Ishikawa (cell line): ENCODE data around the gene MRPL49.

ENCODE experiments used
- TEAD4 ChIP-seq: IDR thresholded peaks from 2 replicates; pipeline ENCODE4 v1.6.1; 2012
- YY1 ChIP-seq: IDR thresholded peaks from 2 replicates; pipeline ENCODE4 v1.6.1; 2012; ENCODE audit warnings: low read depth

DNA sequence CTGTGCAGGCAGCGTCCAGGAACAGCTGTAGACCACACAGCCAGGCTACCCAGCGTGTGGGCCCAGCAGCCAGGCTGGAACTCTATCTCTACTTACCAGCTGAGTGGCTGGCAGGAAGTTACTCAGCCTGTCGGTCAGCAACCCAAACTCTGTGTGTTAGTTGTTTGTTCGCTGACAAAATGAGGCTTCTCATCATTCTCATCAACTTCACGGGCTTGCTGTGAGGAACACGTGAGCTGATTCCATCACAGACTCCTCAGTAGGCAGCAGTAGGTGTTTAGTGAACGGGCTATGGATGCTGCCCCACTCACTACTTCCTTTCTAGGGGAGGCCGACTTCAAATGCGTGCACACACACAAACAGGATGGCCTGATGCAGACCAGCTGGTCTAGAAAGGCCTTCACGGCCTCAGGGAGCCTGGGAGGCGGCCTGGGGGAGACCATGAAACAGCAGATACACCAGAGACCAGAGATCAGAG is 47.1 kb downstream of the MRPL49 start:
- no peak for TF ChIP-seq TEAD4
- no peak for TF ChIP-seq YY1
